ENCODE measurements around the gene CACNA1D. TPM values are rescaled to one million over a fixed set of nuclear protein-coding genes. Genes with fewer than 3 reads are reported as not detected.

CACNA1D gene
- total RNA-seq, 4 donors from 2014 or later, result 74.6 to 194 (median 105) TPM

- Histone ChIP-seq H3K4me3 (no peak overlapping the region), H3K36me3 (no peaks in the 10 kb centered on the region), H3K4me1 (no peaks in the 10 kb centered on the region), H3K9me3 (no peaks in the 10 kb centered on the region), H3K27ac (no peak overlapping the region), H3K27me3 (no peaks in the 10 kb centered on the region)
- peak in 2 of 3 donors; percentile 50 to 53 for DNase-seq
- peak in 1 of 2 donors; percentile 28 for TF ChIP-seq POLR2A (IDR thresholded peaks at IDR 0.05)
- TF ChIP-seq CTCF (IDR thresholded peaks at IDR 0.05), result peak in 1 of 6 experiments; percentile 24
Measured at GRCh38 chr3:53806182-53807116, 312.0 kb downstream of the CACNA1D start.

DNA sequence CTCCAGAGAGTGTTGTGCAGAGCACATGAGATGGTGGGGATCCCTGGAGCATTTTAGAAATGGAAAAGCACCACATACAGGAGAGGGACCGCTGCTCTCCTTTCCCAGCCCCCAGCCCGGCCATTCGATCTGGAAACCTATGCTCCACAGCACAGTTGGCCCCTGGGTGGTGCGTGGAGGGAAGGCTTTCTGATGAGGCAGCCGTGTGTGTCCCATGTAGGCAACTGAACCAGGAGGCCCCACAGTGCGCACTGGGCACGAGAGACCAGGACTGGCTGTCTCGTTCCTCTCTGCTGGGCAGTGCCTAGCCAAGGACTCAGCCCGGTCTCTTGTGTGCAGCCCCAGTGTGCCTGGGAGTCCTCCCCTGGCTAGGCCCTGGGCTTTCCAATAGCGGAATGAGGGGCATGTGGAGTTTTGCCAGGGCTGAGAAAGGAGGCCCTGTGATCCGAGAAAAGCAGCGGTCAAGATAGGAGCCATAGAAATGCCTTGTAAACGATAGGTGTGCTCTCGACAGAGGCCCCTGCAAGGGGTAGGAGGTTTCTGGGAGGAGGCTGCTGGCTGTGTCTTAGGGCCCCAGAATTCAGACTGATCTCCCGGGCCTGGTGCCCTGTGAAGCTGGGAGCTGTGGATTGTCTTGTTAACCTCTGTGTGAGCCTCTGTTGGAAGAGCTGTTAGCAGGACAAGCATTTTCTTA lies 312.9 kb downstream of the CACNA1D start:
- no peak overlapping the region for H3K4me3 ChIP-seq
- no peak overlapping the region for H3K27ac ChIP-seq
- no peak for TF ChIP-seq POLR2A (IDR thresholded peaks at IDR 0.05)
- no peak for TF ChIP-seq CTCF (IDR thresholded peaks at IDR 0.05)
- no peaks in the 10 kb centered on the region for H3K4me1 ChIP-seq
- H3K27me3 ChIP-seq, result no peaks in the 10 kb centered on the region
- no peaks in the 10 kb centered on the region for H3K9me3 ChIP-seq
- peak in 1 of 3 donors; percentile 36 for DNase-seq
- no peaks in the 10 kb centered on the region for H3K36me3 ChIP-seq

GRCh38 chr3:53808496-53808895 lies 314.1 kb downstream of the CACNA1D start:
- H3K27ac ChIP-seq, result no peak overlapping the region
- no peaks in the 10 kb centered on the region for H3K36me3 ChIP-seq
- TF ChIP-seq POLR2A (IDR thresholded peaks at IDR 0.05) (no peak), CTCF (IDR thresholded peaks at IDR 0.05) (no peak)
- DNase-seq, result peak in 2 of 3 donors; percentile 38 to 39
- no peak overlapping the region for H3K4me3 ChIP-seq
- H3K4me1 ChIP-seq, result no peaks in the 10 kb centered on the region
- no peaks in the 10 kb centered on the region for H3K9me3 ChIP-seq
- no peaks in the 10 kb centered on the region for H3K27me3 ChIP-seq

- TF ChIP-seq POLR2A (IDR thresholded peaks at IDR 0.05), result no peak
- TF ChIP-seq CTCF (IDR thresholded peaks at IDR 0.05), result no peak
- DNase-seq, result peak in 1 of 3 donors; percentile 25
- Histone ChIP-seq H3K36me3 (no peaks in the 10 kb centered on the region), H3K27me3 (no peaks in the 10 kb centered on the region), H3K27ac (no peak overlapping the region), H3K4me1 (no peaks in the 10 kb centered on the region), H3K4me3 (no peak overlapping the region), H3K9me3 (no peaks in the 10 kb centered on the region)
Measured at GRCh38 chr3:53809267-53809666, 314.9 kb downstream of the CACNA1D start.

DNA sequence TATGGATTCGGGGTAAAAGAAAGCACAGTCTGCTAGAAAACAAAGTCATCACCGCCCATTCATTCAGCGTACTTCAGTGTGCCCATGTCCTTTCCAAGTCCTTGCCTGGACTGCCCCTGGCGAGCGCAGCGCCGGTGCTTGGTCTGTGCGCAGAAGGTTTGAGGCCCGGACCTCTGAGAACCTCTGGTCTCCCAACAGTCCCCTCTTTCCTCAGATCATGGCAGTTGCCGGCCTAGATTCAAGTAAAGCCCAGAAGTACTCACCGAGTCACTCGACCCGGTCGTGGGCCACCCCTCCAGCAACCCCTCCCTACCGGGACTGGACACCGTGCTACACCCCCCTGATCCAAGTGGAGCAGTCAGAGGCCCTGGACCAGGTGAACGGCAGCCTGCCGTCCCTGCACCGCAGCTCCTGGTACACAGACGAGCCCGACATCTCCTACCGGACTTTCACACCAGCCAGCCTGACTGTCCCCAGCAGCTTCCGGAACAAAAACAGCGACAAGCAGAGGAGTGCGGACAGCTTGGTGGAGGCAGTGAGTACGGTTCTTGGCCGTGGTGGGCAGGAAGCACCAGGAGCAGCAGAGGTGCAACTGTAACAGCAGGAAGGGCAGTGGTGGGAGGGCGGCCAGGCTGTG lies 315.5 kb downstream of the CACNA1D start:
- Histone ChIP-seq H3K4me1 (no peaks in the 10 kb centered on the region), H3K36me3 (no peaks in the 10 kb centered on the region), H3K9me3 (no peaks in the 10 kb centered on the region), H3K27ac (no peak overlapping the region), H3K27me3 (no peaks in the 10 kb centered on the region), H3K4me3 (no peak overlapping the region)
- no peak for DNase-seq
- TF ChIP-seq CTCF (IDR thresholded peaks at IDR 0.05) (no peak), POLR2A (IDR thresholded peaks at IDR 0.05) (no peak)
